Activated naive CD8-positive, alpha-beta T cell (primary cell): Measurements from ENCODE around the gene BEGAIN.

Experiments
- H3K27ac Mint-ChIP-seq: one replicate; pipeline ENCODE4 v1.8.0; 2021; ENCODE audit warnings: mixed read lengths
- H3K27me3 Mint-ChIP-seq: one replicate; pipeline ENCODE4 v1.8.0; 2021; ENCODE audit warnings: mixed read lengths
- H3K36me3 Mint-ChIP-seq: one replicate; pipeline ENCODE4 v1.8.0; 2021; ENCODE audit warnings: mixed read lengths
- H3K4me1 Mint-ChIP-seq: one replicate; pipeline ENCODE4 v1.8.0; 2021; ENCODE audit warnings: low read depth, mixed read lengths
- H3K4me3 Mint-ChIP-seq: one replicate; pipeline ENCODE4 v1.8.0; 2021; ENCODE audit warnings: mild to moderate bottlenecking, mixed read lengths
- H3K9me3 Mint-ChIP-seq: one replicate; pipeline ENCODE4 v1.8.0; 2021; ENCODE audit warnings: low read depth, mixed read lengths

BEGAIN gene

DNA sequence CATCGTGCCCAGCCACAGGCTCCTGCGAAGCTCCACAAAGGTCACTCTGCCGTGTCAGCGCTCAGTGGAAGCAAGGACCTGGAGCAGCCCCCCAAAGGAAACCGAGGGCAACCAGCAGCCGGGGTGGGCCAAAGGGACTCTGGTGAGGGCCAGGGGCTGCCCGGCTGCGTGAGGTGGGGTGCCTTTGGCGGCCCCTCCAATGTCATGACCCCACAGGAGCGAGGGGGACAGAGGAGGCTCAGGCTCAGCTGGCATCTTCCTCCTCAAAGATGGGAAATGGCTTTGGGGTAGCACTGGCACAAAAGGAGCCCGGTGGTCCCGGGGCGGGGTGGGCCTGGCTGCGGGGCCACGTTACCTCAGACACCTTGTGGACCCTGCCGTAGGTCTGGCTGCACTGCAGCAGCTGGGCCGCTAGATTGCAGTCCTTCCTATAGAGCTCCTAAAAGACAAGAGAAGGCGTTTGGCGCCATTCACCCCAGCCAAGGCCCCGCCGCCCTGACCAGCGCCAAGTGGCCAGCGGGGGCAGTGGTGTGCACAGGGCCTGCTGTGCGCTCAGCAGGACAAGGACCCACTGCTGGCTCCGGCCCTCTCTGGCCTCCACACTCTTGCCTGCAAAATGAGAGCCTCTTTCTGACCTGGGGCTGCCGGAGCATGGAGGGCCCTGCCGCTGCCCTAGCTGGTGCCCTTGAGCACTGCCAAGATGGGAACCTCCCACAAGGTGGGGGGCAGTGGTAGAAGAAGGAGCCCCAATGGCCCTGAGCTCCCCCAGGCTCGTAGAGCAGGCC lies 46.9 kb downstream of the BEGAIN start:
- Mint-ChIP-seq H3K27me3 (no peaks in the 10 kb centered on the region), H3K27ac (no peak overlapping the region), H3K4me3 (no peak overlapping the region), H3K9me3 (no peaks in the 10 kb centered on the region), H3K36me3 (no peaks in the 10 kb centered on the region), H3K4me1 (peaks cover 3% of the 10 kb centered on the region)

DNA sequence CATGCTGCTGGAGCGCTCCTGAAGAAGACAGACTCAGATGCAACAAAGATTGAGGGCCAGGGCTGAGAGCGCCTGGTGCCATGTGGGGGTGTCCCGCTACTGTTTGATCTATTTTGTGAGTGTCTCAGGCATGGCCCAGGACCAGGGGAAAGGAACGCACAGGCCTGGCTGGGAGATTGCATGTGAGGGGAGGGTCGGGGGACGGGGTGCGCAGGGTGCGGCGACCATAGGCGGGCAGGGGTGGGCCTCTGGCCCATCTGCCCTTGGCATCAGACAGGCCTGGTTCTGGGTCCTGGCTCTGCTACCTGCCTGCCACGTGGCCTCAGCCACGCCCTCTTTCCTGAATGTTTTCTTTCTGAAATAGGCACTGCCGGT lies 47.5 kb downstream of the BEGAIN start:
- no peak overlapping the region for H3K4me3 Mint-ChIP-seq
- H3K9me3 Mint-ChIP-seq = no peaks in the 10 kb centered on the region
- H3K4me1 Mint-ChIP-seq = no peaks in the 10 kb centered on the region
- H3K27ac Mint-ChIP-seq = no peak overlapping the region
- H3K27me3 Mint-ChIP-seq = no peaks in the 10 kb centered on the region
- no peaks in the 10 kb centered on the region for H3K36me3 Mint-ChIP-seq

DNA sequence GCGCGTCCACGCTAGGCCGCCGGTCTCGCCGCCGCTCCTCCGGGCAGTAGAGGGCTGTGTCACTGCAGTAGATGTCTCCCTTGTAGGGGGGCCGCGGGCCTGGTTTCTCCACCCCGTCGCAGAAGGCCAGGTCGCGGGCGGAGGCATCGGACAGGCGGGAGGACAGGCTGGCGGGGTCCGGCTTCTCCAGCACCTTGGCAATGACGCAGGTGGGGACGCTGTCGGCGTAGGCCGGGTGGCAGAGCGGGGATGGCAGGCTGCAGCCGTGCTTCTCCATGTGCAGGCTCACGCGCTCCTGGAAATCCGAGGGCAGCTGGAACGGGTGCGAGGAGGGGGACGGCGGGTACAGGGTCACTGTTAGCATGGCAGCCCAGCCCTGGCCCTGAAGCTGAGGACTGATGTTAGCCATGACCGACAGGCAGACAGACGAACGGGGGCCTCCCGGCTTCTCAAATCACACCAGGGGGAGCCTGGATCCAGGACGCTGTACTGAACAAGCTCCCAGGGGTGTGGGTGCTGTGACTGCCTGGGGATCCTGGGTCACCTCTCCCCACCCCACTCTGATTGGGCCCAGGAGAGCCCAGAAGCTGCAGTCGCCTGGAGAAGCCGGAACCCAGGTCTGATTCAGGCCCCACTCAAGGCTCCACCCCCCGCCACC lies 48.1 kb downstream of the BEGAIN start:
- Mint-ChIP-seq H3K27ac (no peak overlapping the region), H3K4me3 (no peak overlapping the region), H3K4me1 (no peaks in the 10 kb centered on the region), H3K36me3 (no peaks in the 10 kb centered on the region), H3K27me3 (no peaks in the 10 kb centered on the region), H3K9me3 (no peaks in the 10 kb centered on the region)

DNA sequence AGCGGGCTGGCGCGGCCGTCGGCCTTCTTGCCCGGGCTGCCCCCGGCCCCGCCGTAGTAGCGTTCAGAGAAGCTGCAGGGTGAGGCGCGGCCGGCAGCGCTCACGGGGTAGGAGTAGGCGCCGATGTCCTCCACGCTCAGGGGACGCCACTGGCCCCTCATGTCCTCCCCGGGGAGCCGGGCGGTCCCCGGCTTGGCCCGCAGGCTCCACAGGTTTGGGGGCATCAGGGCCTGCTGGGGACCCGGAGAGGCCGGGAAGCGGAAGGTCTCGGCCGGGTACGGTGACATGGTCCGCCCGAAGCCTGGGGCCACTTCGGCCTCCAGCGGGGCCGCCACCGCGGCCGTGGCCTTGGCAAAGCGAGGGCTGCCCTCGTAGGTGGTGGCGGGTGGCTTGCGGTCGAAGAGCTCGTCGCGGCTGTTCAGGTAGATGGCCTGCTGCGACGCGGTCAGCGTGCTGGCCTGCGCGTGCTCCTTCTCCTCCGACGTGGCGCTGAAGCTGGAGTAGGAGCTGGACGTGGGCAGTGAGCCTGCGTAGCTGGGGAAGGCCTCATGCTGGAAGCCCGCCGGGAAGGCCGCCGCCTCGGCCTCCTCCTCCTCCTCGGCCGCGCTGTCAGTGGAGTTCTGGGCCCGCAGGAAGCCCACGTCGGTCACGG lies 48.7 kb downstream of the BEGAIN start:
- no peak overlapping the region for H3K27ac Mint-ChIP-seq
- H3K9me3 Mint-ChIP-seq = no peaks in the 10 kb centered on the region
- no peaks in the 10 kb centered on the region for H3K36me3 Mint-ChIP-seq
- H3K4me1 Mint-ChIP-seq = peaks cover under 1% of the 10 kb centered on the region
- no peak overlapping the region for H3K4me3 Mint-ChIP-seq
- no peaks in the 10 kb centered on the region for H3K27me3 Mint-ChIP-seq

DNA sequence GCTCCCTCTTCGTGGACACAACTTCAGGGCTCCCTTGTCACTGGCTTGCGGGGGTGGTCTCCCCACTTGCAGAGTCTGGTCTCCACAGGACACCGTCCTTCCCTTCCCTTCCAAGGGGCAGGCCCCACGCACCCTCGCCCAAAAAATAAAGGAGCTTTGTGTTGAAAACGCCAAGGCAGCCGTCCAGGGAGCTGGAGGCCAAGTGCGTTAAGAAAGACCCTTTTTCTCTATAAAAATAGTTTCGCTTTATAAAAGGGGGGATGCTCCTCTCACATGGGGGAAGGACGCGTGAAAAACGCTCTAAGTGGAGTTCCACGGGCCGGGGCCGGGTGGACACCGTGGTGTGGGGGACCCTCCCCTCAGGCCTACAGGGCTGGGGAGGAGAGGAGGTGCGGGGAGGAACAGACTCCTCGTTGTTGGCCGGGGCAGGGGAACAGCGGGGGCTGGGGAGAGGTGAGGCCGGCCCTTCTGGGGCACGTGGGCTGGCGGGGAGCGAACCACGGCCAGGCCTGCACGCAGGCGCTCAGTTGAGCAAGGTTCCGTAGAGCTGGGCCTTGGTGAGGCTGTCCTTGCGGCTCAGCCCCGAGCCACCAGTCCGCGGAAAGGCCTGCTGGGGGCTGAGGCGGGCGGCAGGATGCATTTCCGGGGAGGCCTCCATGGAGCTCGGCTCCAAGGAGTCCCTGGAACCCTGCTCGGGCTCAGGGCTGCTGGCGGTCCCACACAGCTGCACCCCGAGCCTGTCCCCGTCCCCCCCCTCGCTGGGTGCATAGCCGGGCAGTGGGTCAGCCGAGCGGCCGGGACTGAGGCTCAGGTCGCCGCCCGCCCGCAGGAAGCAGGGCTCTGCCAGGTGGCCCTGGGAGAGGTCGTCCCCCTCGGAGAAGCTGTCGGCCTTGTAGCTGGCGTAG lies 49.5 kb downstream of the BEGAIN start:
- Mint-ChIP-seq H3K27ac (no peak overlapping the region), H3K36me3 (no peaks in the 10 kb centered on the region), H3K4me1 (peaks cover 4% of the 10 kb centered on the region), H3K4me3 (no peak overlapping the region), H3K9me3 (no peaks in the 10 kb centered on the region), H3K27me3 (no peaks in the 10 kb centered on the region)

DNA sequence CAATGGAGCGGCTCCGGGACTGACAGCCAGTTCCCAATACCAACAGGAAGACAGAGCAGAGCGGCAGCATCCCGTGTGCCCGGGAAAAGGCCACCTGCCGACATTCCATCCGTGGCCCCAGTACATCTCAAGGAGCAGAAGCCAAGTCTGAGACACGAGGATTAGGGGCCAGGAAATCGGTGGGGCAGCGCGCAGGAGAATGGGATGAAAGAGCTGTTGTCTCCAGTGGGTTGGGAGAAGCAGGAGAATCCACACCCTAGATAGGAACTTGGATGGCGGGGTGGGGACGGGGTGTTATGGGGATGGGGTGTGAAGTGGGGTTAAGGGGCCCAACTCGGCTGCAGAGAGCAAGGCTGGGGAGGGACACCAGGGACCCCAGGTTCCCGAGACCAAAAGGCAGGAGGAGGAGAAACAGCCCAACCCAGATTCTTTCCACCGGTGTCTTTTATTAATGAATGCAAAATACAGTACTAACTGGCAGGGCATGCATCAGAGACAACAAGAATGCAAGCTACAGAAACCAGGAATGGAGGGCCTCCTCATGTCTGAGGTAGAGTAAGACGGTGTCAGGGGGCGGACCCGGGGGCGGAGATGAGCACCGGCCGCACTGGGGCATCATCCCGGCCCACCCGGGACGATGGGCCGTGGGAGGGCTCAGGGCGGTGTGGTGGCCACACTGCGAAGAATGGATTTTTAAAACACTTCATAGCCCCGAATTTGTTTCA lies 50.3 kb downstream of the BEGAIN start:
- H3K27ac Mint-ChIP-seq = no peak overlapping the region
- no peaks in the 10 kb centered on the region for H3K9me3 Mint-ChIP-seq
- H3K27me3 Mint-ChIP-seq = no peaks in the 10 kb centered on the region
- peaks cover 4% of the 10 kb centered on the region for H3K4me1 Mint-ChIP-seq
- H3K4me3 Mint-ChIP-seq = no peak overlapping the region
- H3K36me3 Mint-ChIP-seq = no peaks in the 10 kb centered on the region

DNA sequence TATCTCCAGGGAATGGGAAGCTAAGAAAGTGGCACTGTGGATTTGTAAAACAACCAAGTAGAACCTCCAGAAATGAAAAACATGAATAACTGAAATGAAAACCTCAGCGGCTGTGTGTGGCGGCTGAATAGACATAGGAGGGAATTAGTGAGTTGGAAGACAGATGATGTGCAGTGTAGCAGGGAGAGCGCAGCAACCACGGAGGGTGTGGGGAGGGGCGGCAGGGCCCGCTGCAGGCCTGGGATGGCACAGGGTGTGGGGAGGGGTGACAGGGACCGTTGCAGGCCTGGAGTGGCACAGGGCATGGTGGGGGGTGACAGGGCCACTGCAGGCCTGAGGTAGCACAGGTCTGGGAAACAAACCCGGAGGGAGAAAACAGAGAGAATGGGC lies 51.1 kb downstream of the BEGAIN start:
- H3K9me3 Mint-ChIP-seq = no peaks in the 10 kb centered on the region
- H3K4me3 Mint-ChIP-seq = no peak overlapping the region
- H3K27ac Mint-ChIP-seq = no peak overlapping the region
- H3K4me1 Mint-ChIP-seq = peaks cover 4% of the 10 kb centered on the region
- H3K27me3 Mint-ChIP-seq = no peaks in the 10 kb centered on the region
- H3K36me3 Mint-ChIP-seq = no peaks in the 10 kb centered on the region

DNA sequence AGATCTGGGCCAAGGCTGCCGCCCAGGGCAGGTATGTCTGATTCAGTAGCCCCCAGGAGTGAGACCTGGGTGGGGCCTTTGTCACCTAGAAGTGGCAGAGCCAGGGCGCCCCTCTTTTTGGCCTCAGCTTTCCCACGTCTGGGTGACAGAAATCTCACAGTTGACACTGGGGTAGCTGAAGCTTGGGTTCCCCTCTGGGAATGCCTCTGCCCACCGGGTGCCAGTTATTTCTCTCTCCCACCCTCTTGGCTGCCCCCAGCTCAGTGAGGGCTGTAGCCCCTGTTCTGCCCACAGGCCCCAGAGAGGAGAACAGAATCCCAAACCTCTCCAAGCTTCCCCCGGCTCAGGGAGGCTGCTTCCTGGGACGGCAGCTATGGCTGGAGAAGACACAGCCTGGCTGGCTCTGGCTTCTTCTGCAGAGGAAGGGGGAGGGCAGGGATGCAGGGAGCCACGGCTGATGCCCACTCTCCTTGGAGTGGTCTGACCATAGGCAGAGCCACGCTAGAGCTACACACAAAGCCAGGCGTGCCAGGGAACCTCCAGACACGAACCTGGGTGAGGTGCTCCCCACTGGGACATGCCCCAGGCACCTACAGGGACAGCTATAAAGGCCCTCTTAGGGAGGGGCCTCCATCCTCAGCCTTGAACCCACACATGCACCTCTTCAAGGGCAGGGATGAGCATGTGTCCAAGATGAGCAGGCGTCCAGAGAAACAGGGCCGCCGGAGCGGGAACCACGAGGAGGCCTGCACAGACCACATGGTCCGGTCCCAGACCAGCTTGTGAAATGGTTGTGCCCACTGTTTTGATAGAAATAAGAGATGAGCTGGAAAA lies 51.7 kb downstream of the BEGAIN start:
- H3K4me1 Mint-ChIP-seq = peaks cover 4% of the 10 kb centered on the region
- H3K27me3 Mint-ChIP-seq = no peaks in the 10 kb centered on the region
- no peaks in the 10 kb centered on the region for H3K36me3 Mint-ChIP-seq
- no peaks in the 10 kb centered on the region for H3K9me3 Mint-ChIP-seq
- no peak overlapping the region for H3K27ac Mint-ChIP-seq
- H3K4me3 Mint-ChIP-seq = no peak overlapping the region

DNA sequence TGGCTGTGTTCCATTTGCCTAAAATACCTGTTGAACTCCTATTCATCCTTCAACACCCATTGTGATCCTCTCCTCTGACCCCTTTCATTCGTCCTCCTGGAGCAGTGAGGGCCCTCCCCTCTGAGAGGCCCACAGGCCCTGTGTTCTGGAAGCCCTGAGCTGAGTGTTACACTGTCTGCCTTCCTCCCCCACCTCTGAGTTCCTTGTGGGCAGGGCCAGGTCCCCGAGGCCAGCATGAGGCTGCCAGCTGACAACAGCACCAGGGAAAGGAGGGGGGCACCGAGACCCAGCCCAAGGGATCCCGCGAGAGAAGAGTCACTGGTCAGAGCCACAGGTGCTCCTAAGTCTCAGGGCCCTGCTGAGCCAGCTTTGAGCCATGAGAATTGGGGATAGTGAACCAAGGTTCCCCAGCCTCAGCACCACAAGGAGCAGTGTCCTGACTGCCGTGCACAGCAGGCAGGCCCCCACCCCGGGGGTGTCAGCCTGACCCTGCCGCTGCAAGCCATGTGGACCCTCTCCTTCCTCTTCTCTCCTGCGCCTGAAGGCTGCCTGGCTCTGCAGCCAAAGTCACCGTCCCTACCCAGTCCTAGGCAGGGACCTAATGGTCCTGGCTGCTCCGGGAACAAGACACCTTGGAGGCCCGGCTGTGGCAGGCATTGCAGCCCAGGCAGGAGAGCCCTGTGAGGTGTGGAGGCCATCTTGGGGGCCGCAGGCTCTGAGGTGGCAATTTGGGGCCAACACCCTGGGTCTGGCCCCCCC lies 52.5 kb downstream of the BEGAIN start:
- Mint-ChIP-seq H3K4me1 (peaks cover 4% of the 10 kb centered on the region), H3K4me3 (no peak overlapping the region), H3K27ac (no peak overlapping the region), H3K27me3 (no peaks in the 10 kb centered on the region), H3K36me3 (no peaks in the 10 kb centered on the region), H3K9me3 (no peaks in the 10 kb centered on the region)

DNA sequence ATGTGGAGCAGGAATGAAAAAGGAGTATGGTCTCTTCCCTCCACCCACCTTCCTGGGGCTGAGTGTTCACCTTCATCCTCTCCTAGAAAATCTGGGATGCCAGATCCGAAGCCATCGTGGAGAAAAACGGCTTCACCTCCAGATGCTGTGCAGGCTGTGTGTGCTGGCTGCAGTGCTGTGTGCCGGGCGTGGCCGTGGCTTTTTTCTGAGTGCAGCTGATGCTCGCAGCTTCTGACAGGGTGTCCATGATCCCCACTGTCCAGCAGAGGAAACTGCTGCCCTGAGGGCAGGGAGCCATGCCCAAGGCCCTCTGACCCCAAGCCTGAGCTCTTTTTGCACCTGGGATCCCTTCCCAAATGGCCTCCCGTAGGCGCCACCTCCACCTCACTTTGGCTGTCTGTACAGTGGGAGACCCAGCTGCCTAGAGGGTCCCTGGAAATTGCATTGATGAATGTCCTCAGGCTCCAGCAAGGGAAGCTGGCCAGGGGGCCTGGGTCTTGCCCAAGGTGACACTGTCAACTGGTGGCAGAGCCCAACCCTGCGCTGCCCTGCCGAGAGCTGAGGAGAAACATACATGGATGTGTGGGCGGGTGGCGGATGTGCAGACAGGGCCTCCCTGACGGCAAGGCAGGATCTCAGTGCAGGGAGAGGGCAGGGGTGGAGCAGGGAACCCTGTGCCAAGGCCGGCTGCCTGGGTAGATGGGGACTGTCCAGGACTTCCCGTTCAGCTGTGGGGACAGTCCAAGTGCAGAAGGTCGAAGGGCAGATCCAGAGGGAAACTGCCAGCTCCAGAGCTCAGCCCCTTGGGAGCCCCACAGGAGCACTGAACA lies 53.3 kb downstream of the BEGAIN start:
- Mint-ChIP-seq H3K36me3 (no peaks in the 10 kb centered on the region), H3K27me3 (no peaks in the 10 kb centered on the region), H3K4me3 (no peak overlapping the region), H3K9me3 (no peaks in the 10 kb centered on the region), H3K4me1 (peaks cover 4% of the 10 kb centered on the region), H3K27ac (no peak overlapping the region)

DNA sequence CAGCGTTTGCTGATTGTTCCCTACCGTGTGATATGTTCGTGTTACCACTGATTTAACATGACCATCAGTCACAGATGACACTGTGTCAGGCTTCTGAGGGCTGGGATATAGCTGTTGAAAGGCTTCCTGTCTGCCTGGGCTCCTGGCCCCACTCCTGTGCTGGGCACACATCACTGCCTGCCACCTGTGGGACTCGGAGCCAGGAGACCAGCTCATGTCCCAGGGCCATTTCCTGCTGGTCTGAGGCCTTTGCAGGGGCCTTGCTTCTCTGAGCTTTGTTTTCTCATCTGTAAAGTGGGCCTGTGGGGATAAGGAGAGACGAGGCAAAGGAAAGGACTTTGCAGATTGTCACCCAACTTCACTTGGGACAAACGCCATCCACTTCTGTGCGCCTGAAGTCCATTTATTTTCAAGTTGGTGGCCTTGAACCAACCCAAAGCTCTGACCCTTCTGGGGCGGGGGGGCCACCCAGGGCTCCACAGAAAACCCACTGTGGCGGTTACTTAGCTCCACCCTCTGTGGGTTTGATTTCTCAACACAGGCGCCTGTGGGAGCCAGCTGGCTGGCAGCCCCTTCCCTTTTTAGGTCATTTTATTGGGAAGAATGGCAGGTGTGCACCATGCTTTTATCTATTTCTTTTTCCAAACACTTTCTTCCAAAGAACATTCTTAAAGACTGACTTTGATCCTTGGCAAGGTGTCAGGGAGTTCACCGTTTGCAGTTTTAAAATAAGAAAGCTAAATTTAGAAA lies 54.1 kb downstream of the BEGAIN start:
- Mint-ChIP-seq H3K4me1 (peaks cover 4% of the 10 kb centered on the region), H3K9me3 (no peaks in the 10 kb centered on the region), H3K27ac (no peak overlapping the region), H3K27me3 (no peaks in the 10 kb centered on the region), H3K36me3 (no peaks in the 10 kb centered on the region), H3K4me3 (no peak overlapping the region)
